ENCODE results near the gene KLRC4. TPM values are rescaled to one million over a fixed set of nuclear protein-coding genes. Genes with fewer than 3 reads are reported as not detected.
"Not testable (repeated sequence)": the region's sequence is repeated elsewhere in the genome, so short reads cannot be mapped to it uniquely, and the experiment has no call there.

Gene KLRC4
- polyA plus RNA-seq, 12 donors, result 0.22 to 0.64 (median 0.32) TPM; not detected in 7

GRCh38 chr12:10398168-10398567 lies 11.4 kb downstream of the KLRC4 start:
- DNase-seq, result no peak

- DNase-seq, result no peak
Measured at GRCh38 chr12:10397296-10397695, 12.3 kb downstream of the KLRC4 start.

GRCh38 chr12:10396176-10396575 lies 13.4 kb downstream of the KLRC4 start:
- not testable (repeated sequence) for DNase-seq

GRCh38 chr12:10395390-10395998 lies 14.1 kb downstream of the KLRC4 start:
- no peak for DNase-seq

GRCh38 chr12:10394531-10395152 lies 14.9 kb downstream of the KLRC4 start:
- DNase-seq, result not testable (repeated sequence)

GRCh38 chr12:10393291-10393690 lies 16.3 kb downstream of the KLRC4 start:
- DNase-seq, result no peak

GRCh38 chr12:10392394-10392930 lies 17.1 kb downstream of the KLRC4 start:
- DNase-seq, result no peak

- DNase-seq, result not testable (repeated sequence)
Measured at GRCh38 chr12:10390991-10391390, 18.6 kb downstream of the KLRC4 start.

GRCh38 chr12:10389904-10390303 lies 19.7 kb downstream of the KLRC4 start, which contains the start of gene KLRK1:
Gene KLRK1, minus strand, starts transcription at chr12:10390041. Its CDS starts 1,231 bp downstream, at chr12:10388810.
- no peak for DNase-seq

GRCh38 chr12:10388624-10389413 lies 20.7 kb downstream of the KLRC4 start:
- DNase-seq, result no peak

- DNase-seq, result not testable (repeated sequence)
Measured at GRCh38 chr12:10387498-10387897, 22.1 kb downstream of the KLRC4 start.

GRCh38 chr12:10386857-10387256 lies 22.7 kb downstream of the KLRC4 start:
- no peak for DNase-seq

- DNase-seq, result no peak
Measured at GRCh38 chr12:10385166-10385613, 24.4 kb downstream of the KLRC4 start.

GRCh38 chr12:10384191-10384590 lies 25.4 kb downstream of the KLRC4 start:
- no peak for DNase-seq

- no peak for DNase-seq
Measured at GRCh38 chr12:10381928-10382628, 27.5 kb downstream of the KLRC4 start.

- not testable (repeated sequence) for DNase-seq
Measured at GRCh38 chr12:10378737-10379136, 30.8 kb downstream of the KLRC4 start.

GRCh38 chr12:10374624-10375018 lies 34.9 kb downstream of the KLRC4 start:
- no peak for DNase-seq

GRCh38 chr12:10372559-10372958 lies 37.0 kb downstream of the KLRC4 start:
- DNase-seq, result no peak

- not testable (repeated sequence) for DNase-seq
Measured at GRCh38 chr12:10371893-10372535, 37.5 kb downstream of the KLRC4 start.

GRCh38 chr12:10369557-10370415 lies 39.8 kb downstream of the KLRC4 start:
- no peak for DNase-seq

All from muscle of arm (tissue), 12 donors.